GM18511 (cell line): ENCODE data around the gene MEOX1.
"Not testable (repeated sequence)": the region's sequence is repeated elsewhere in the genome, so short reads cannot be mapped to it uniquely, and the experiment has no call there.

Experiments
- ATAC-seq: cut with Tn5 transposase; IDR thresholded peaks from one replicate; pipeline ENCODE4 v1.9.1; 2021; ENCODE audit warnings: mild to moderate bottlenecking, moderate library complexity; ENCODE audit not compliant: unreplicated experiment

The MEOX1 gene

GRCh38 chr17:43620147-43620546 is 41.6 kb downstream of the MEOX1 start:
- no peak for ATAC-seq

GRCh38 chr17:43619705-43620104 is 42.0 kb downstream of the MEOX1 start:
- no peak for ATAC-seq

DNA sequence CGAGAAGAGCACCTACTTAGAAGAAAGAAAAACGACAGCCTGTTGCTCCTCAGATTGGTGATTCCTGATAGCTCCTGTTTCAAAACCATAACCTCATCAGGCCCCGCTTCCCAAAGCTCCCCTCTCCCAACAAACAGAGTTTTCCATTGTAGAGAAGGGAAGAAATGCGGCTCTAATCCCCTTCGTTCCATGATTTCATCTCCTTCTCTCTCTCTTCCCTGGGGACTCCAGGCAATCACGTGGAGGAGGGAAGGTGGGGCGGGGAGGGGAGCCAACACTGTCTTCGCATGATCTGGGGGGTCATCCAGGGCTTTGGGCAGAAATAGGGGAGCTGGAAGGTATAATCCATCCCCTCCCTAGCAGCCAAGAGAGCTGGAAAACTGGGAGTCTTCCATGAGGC is 43.4 kb downstream of the MEOX1 start:
- ATAC-seq, result no peak

DNA sequence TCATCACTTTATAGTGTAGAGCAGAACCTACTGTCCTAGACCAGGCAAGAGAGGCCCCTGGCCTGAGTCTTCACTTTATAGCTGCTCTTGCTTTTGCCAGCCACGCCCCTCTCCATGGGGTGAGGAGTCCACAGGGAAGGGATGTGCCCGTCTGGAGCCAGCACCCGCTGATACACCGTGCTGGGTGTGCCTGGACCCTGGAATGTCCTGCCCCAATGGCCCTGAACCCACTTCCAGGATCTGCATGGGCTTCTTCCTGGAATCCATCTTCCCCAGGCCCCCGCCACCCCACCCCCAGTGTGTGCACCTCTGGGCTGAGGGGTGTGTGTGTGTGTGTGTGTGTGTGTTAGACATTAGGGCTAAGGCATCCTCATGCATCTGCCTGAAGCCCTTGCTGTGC is 44.9 kb downstream of the MEOX1 start:
- ATAC-seq, result no peak

- ATAC-seq, result no peak
These were observed 45.3 kb downstream of the MEOX1 start for GRCh38 chr17:43616421-43616820.

DNA sequence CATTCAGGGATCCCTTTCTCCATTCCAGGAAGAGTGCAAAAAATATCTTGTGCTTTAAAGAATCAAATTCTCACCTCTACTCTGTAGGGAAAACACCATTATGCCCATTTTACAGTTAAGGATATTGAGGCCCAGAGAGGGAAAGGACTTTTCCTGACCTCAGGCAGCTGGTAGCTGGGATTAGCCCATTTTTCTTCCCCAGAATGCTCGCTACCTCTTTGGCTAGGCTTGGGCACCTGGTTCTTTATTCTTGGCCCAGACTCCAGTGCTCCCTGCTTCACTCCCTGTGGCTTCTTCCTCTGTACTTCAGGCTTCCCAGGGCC is 45.7 kb downstream of the MEOX1 start:
- no peak for ATAC-seq

DNA sequence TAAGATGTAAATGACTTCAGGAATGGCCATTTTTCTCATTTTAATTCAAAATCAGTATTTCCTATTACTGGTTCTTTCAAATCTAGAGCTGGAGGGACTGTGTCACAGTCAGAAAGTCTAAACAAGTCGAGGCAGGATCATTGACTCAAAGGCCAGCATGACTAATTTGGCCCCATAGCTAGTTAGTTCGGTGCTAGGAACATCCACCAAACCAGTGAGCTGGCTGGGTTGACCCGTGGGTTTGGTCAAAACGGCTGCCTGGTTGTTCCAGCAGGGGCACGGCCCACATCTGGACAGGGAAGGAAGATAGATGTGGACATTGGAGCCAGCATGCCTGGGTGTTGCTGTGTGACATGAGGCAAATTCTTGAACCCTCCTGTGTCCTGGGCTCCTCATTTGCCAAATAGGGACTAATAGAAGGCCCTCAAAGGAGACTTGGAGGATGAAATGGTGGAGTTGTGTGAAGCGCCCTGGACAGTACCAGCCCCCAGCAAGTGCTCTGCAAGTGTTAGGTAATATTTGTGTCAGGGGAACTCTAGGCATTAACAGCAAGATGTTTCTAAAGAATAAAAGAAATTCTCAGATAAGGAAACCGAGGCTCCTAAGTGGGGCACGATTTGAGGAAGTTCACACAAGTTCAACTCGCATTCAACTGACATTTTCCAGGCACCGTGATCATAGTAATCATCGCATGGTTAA is 46.2 kb downstream of the MEOX1 start:
- no peak for ATAC-seq

GRCh38 chr17:43614561-43614960 is 47.2 kb downstream of the MEOX1 start:
- no peak for ATAC-seq

DNA sequence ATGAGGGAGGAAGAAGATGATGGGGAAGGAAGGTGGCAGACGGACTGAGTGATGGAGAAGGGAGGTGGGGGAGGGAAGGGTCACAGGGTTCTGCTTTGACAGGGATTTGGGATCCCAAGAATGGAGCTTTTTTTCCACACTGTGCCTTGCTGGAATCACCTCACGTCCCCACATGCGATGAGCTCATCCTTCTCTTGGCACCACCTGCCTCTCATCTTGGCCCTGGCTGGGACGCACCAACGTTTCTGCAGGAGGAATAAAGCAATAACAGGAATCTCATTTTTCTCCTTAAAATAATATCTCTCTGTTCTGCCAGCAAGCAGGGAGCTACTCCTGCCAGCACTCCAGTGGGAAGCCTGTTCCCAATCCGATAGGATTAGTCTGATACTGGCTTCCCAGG is 47.8 kb downstream of the MEOX1 start:
- ATAC-seq, result no peak

- ATAC-seq, result no peak
These were observed 49.2 kb downstream of the MEOX1 start for GRCh38 chr17:43612515-43612914.

GRCh38 chr17:43611230-43611969 is 50.3 kb downstream of the MEOX1 start:
- no peak for ATAC-seq

DNA sequence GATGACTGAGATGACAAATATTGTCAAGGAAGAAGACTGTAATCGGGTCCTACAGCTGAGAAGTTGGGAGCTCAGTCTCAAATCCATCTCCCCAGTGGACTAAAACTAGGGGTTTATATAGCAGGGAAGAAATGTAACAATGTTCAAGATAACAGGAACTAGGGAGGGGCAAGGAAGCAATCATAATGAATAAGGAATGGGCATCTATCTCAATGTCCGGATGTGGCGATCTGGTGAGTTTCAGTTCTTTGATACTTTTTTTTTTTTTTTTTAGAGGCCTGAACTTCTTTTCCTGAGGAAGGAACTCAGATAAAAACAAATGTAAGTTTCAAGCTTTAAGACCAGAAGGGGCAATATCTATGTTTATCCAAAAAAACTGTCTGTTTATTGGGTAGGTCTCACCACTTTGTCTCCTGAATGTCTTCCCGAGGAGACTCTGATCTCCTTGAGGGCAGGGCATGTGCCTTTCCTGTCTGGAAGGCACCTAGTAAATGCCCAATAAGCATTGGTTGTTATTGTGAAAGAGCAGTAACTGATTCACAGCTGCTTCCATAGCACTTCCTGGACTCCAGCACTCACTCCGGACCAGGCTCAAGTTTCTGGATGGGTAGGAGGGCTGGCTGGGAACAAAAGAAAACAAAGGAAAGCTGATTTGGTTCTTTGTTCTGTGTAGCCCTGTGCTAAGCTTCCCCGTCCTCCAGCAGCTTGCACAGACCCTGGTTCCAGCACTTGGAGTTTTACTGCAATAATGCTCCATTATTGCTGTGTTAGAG is 51.9 kb downstream of the MEOX1 start:
- no peak for ATAC-seq

DNA sequence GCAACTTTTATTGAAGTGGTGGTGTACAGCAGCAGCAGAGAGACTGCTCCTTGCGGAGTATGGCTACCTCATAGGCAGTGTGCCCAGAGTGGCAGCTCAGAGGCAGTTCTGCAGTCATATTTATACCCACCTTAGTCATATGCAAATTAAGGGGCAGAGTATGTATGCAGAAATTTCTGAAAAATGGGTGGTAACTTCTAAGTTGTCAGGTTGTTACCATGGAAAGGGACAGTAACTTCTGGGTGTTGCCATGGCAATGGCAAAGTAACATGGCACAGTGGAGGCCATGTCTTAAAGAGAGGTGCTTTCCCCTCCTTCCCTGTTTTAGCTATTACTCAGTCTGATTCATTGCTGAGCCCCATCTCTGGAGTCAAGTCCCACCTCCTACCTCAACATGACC is 53.4 kb downstream of the MEOX1 start:
- ATAC-seq, result no peak

GRCh38 chr17:43604549-43604948 is 57.2 kb downstream of the MEOX1 start:
- no peak for ATAC-seq

DNA sequence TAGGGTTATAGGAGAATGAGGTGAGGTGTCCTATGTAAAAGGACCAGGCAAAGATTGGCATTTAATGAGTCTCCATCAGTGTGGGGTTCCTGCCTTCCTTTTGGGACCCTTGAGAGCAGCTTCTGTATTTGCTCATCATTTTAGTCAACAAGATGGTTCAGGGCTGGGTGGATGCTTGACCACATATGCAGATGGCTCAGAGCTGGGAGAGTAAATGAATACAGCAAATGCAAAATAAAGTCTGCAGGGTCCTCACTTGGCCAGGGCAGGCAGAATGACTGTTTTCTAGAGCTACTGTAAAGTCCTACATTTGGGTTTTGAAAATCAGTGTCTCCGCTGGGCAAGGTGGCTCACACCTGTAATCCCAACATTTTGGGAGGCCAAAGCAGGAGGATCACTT is 58.4 kb downstream of the MEOX1 start:
- no peak for ATAC-seq

- ATAC-seq, result not testable (repeated sequence)
These were observed 59.2 kb downstream of the MEOX1 start for GRCh38 chr17:43602556-43602955.

GRCh38 chr17:43601280-43602039 is 60.3 kb downstream of the MEOX1 start:
- no peak for ATAC-seq

DNA sequence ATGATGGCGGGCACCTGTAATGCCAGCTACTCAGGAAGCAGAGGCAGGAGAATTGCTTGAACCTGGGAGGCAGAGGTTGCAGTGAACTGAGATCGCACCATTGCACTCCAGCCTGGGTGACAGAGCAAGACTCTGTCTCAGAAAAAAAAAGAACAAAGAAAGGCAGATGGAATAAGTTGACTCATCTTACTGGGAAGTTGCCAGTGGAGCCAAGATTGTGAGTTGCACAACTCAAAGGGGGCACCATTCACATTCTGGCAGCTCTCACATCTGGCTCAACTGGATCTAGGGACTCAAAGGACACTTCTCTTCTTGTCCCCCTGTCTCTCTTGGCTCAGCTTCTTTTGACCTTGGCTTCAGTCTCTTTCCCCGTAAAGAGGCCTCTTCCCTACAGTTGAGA is 61.9 kb downstream of the MEOX1 start:
- no peak for ATAC-seq

GRCh38 chr17:43599046-43599395 is 62.7 kb downstream of the MEOX1 start:
- no peak for ATAC-seq

GRCh38 chr17:43598357-43599045 is 63.2 kb downstream of the MEOX1 start:
- ATAC-seq, result no peak
